Vagina (tissue), 2 donors: ENCODE data around the gene GPR162.

Experiments used
- CTCF ChIP-seq, 3 experiments: fragments of 450-650 bp in 2 of 3; fragments of 200-600 bp in 1 of 3; sonication (generic) in 1 of 3; IDR thresholded peaks; one replicate each; pipeline ENCODE4 v1.5.1; 2017 to 2019; ENCODE audit warnings: antibody characterized with exemption in 3 of 3, mild to moderate bottlenecking in 2 of 3, moderate library complexity in 2 of 3
- POLR2A ChIP-seq, 2 donors: fragments of 450-650 bp; IDR thresholded peaks; one replicate each; pipeline ENCODE4 v1.6.1; 2017; ENCODE audit warnings: antibody characterized with exemption in 2 of 2, mild to moderate bottlenecking in 2 of 2, moderate library complexity in 2 of 2

GRCh38 chr12:6792522-6793201 is 29.0 kb upstream of the GPR162 start:
- TF ChIP-seq POLR2A (IDR thresholded peaks at IDR 0.05) (no peak), CTCF (IDR thresholded peaks at IDR 0.05) (no peak)
